Suprapubic skin (tissue), 4 donors: ENCODE measurements around the gene MMP24. TPM values are rescaled to one million over a fixed set of nuclear protein-coding genes. Genes with fewer than 3 reads are reported as not detected.
A peak's percentile ranks its signal among the peaks of the same experiment; 100 is the strongest.

ENCODE experiments used
- DNase-seq, 2 donors: peaks; one replicate each; pipeline ENCODE4 v3.0.0-alpha.2; 2019; ENCODE audit warnings: low spot score in 2 of 2
- H3K27ac ChIP-seq: fragments of 200-600 bp; sonication (generic); one replicate; pipeline ENCODE4 v1.5.1; 2019
- H3K27me3 ChIP-seq: fragments of 200-600 bp; sonication (generic); one replicate; pipeline ENCODE4 v1.5.1; 2019
- H3K36me3 ChIP-seq: fragments of 200-600 bp; sonication (generic); one replicate; pipeline ENCODE4 v1.5.1; 2019
- H3K4me1 ChIP-seq: fragments of 200-600 bp; sonication (generic); one replicate; pipeline ENCODE4 v1.5.1; 2019
- H3K4me3 ChIP-seq: fragments of 200-600 bp; sonication (generic); one replicate; pipeline ENCODE4 v1.5.1; 2019; ENCODE audit warnings: mild to moderate bottlenecking
- H3K9me3 ChIP-seq: fragments of 200-600 bp; sonication (generic); one replicate; pipeline ENCODE4 v1.5.1; 2019
- CTCF ChIP-seq, 2 donors: fragments of 200-600 bp in 1 of 2; fragments of 450-650 bp in 1 of 2; sonication (generic) in 1 of 2; IDR thresholded peaks; one replicate each; pipeline ENCODE4 v1.5.1; 2016 to 2019; ENCODE audit warnings: antibody characterized with exemption in 2 of 2, mild to moderate bottlenecking in 1 of 2, moderate library complexity in 1 of 2
- EP300 ChIP-seq: sonication (generic); formaldehyde crosslinking; IDR thresholded peaks from one replicate; pipeline ENCODE4 v1.6.1; 2017; ENCODE audit warnings: antibody characterized with exemption
- POLR2A ChIP-seq, 2 donors: fragments of 450-650 bp; IDR thresholded peaks; one replicate each; pipeline ENCODE4 v1.6.1; 2017; ENCODE audit warnings: antibody characterized with exemption in 2 of 2, mild to moderate bottlenecking in 2 of 2, moderate library complexity in 2 of 2
- POLR2AphosphoS5 ChIP-seq, 3 donors: sonication (generic); formaldehyde crosslinking; IDR thresholded peaks; one replicate each; pipeline ENCODE4 v1.6.1; 2017; ENCODE audit warnings: antibody characterized with exemption in 3 of 3
- WGBS: methylation state at CpG from one replicate; pipeline ENCODE4 v1.1.5; 2018; 5-methylcytosine and 5-hydroxymethylcytosine counted together
- total RNA-seq, 4 donors: library from RNA; depleted of rRNA; stranded (reverse); fragments of >200 nt; gene quantifications; one replicate each; pipeline ENCODE4 v1.1.0, GENCODE V29; 2016

Gene MMP24
- total RNA-seq, 4 donors from 2014 or later = 0.16 to 0.47 (median 0.44) TPM; not detected in 1

GRCh38 chr20:35271904-35272303 is 45.4 kb downstream of the MMP24 start:
- H3K27ac ChIP-seq = no peak overlapping the region
- no peak for TF ChIP-seq POLR2A (IDR thresholded peaks at IDR 0.05)
- no peak for TF ChIP-seq POLR2AphosphoS5 (IDR thresholded peaks at IDR 0.05)
- no peak for TF ChIP-seq CTCF (IDR thresholded peaks at IDR 0.05)
- no peak for TF ChIP-seq EP300
- no peak for DNase-seq
- no peaks in the 10 kb centered on the region for H3K9me3 ChIP-seq
- peaks cover 59% of the 10 kb centered on the region for H3K36me3 ChIP-seq
- 73% methylated on average over 7 of the region's 7 CpGs for WGBS
- no peak overlapping the region for H3K4me3 ChIP-seq
- H3K27me3 ChIP-seq = no peaks in the 10 kb centered on the region
- H3K4me1 ChIP-seq = peaks cover 13% of the 10 kb centered on the region

GRCh38 chr20:35273449-35274171 is 47.1 kb downstream of the MMP24 start:
- H3K4me3 ChIP-seq = no peak overlapping the region

GRCh38 chr20:35274172-35275092 is 47.9 kb downstream of the MMP24 start:
- no peak overlapping the region for H3K4me3 ChIP-seq
- H3K36me3 ChIP-seq = peaks cover 54% of the 10 kb centered on the region
- H3K9me3 ChIP-seq = no peaks in the 10 kb centered on the region
- TF ChIP-seq CTCF (IDR thresholded peaks at IDR 0.05) = no peak
- no peak for TF ChIP-seq POLR2AphosphoS5 (IDR thresholded peaks at IDR 0.05)
- TF ChIP-seq EP300 = no peak
- no peak for TF ChIP-seq POLR2A (IDR thresholded peaks at IDR 0.05)
- no peak for DNase-seq
- peaks cover 32% of the 10 kb centered on the region for H3K4me1 ChIP-seq
- no peaks in the 10 kb centered on the region for H3K27me3 ChIP-seq
- no peak overlapping the region for H3K27ac ChIP-seq
- WGBS = 90% methylated on average over 14 of the region's 24 CpGs

More at GRCh38 chr20:35273449-35274171, 47.1 kb downstream of the MMP24 start:
- H3K27ac ChIP-seq = no peak overlapping the region
- H3K9me3 ChIP-seq = no peaks in the 10 kb centered on the region
- H3K4me1 ChIP-seq = peaks cover 25% of the 10 kb centered on the region
- peaks cover 46% of the 10 kb centered on the region for H3K36me3 ChIP-seq
- 71% methylated on average over 4 of the region's 13 CpGs for WGBS
- DNase-seq = no peak
- H3K27me3 ChIP-seq = no peaks in the 10 kb centered on the region
- no peak for TF ChIP-seq POLR2A (IDR thresholded peaks at IDR 0.05)
- TF ChIP-seq EP300 = no peak
- no peak for TF ChIP-seq CTCF (IDR thresholded peaks at IDR 0.05)
- TF ChIP-seq POLR2AphosphoS5 (IDR thresholded peaks at IDR 0.05) = no peak

GRCh38 chr20:35275741-35276251 is 49.3 kb downstream of the MMP24 start:
- 94% methylated on average over 5 of the region's 12 CpGs for WGBS
- DNase-seq = no peak
- Histone ChIP-seq H3K9me3 (no peaks in the 10 kb centered on the region), H3K36me3 (peaks cover 56% of the 10 kb centered on the region), H3K4me3 (no peak overlapping the region), H3K27me3 (no peaks in the 10 kb centered on the region), H3K27ac (no peak overlapping the region), H3K4me1 (peaks cover 44% of the 10 kb centered on the region)
- TF ChIP-seq CTCF (IDR thresholded peaks at IDR 0.05) = no peak
- TF ChIP-seq POLR2A (IDR thresholded peaks at IDR 0.05) = no peak
- no peak for TF ChIP-seq EP300
- no peak for TF ChIP-seq POLR2AphosphoS5 (IDR thresholded peaks at IDR 0.05)

- H3K36me3 ChIP-seq = peaks cover 50% of the 10 kb centered on the region
- no peak overlapping the region for H3K27ac ChIP-seq
- peaks cover 44% of the 10 kb centered on the region for H3K4me1 ChIP-seq
- no peaks in the 10 kb centered on the region for H3K27me3 ChIP-seq
- no peak for TF ChIP-seq CTCF (IDR thresholded peaks at IDR 0.05)
- no peak for TF ChIP-seq POLR2A (IDR thresholded peaks at IDR 0.05)
- no peak for TF ChIP-seq POLR2AphosphoS5 (IDR thresholded peaks at IDR 0.05)
- TF ChIP-seq EP300 = no peak
- DNase-seq = no peak
- whole genome bisulfite sequencing = 100% methylated on average over 2 of the region's 6 CpGs
- no peaks in the 10 kb centered on the region for H3K9me3 ChIP-seq
- peak overlapping the region; percentile 86 for H3K4me3 ChIP-seq
Measured at GRCh38 chr20:35276408-35276807, 49.9 kb downstream of the MMP24 start.
